Stimulated activated CD4-positive, alpha-beta T cell treated with anti-CD3 and anti-CD28 coated beads, Interleukin-2, amount 100 ng/mL, for 4 hours (primary cell): Measurements from ENCODE around the gene MRPL54.

Experiments used
- DNase-seq: peaks from one replicate; pipeline ENCODE4 v3.0.0-alpha.2; 2020; ENCODE audit warnings: low read depth

The MRPL54 gene

GRCh38 chr19:3785938-3786824, 23.7 kb downstream of the MRPL54 start, which contains the start of gene MATK:
Gene MATK (minus strand): TSS chr19:3786381. CDS start chr19:3785135, 1,246 bp downstream.
- DNase-seq = peak; percentile 41

- DNase-seq = no peak
Observed at GRCh38 chr19:3788996-3789778, 26.7 kb downstream of the MRPL54 start.

- DNase-seq = no peak
Observed at GRCh38 chr19:3790209-3790734, 27.8 kb downstream of the MRPL54 start.

- DNase-seq = no peak
Observed at GRCh38 chr19:3790941-3791340, 28.5 kb downstream of the MRPL54 start.

- no peak for DNase-seq
Observed at GRCh38 chr19:3792114-3792513, 29.6 kb downstream of the MRPL54 start.

DNA sequence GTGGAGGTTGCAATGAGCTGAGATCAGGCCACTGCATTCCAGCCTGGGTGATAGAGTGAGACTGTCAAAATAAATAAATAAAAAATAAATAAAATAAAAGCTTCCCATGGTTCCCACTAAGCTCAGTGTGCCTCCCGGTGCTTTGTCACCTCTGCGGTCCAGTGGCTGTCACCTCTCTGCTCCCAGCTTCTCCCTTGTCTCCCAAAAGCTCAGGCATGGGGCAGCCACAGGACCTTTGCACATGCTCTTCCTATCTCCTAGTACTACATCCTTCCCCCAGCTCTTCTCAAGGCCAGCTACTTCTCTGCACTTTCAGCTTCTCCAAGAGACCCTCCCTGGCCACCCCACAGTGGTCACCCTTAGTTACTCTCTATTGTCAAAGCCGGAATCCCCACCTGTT, 31.3 kb downstream of the MRPL54 start:
- DNase-seq = no peak

GRCh38 chr19:3796358-3796757, 33.9 kb downstream of the MRPL54 start:
- no peak for DNase-seq

DNA sequence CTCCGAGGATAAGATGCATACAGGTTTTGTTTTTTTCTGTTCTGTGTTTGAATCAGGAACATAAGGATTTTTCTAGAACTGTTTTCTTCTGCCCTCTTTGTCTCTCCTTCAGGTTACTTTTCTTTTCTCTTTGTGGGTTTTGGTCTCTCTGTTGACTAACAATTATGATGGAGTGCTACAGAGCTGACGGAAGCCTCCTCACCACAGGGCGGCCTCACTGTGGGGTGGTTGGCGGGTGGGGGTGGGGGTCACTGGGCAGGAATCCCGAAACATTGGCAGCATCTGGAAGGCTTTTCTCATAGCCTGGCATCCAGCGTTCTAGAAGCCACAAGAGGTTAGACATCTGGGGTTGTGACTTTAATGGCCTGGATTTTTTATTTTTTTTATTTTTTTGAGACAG, 35.7 kb downstream of the MRPL54 start:
- DNase-seq = no peak

GRCh38 chr19:3800996-3801395, 38.5 kb downstream of the MRPL54 start:
- DNase-seq = no peak

DNA sequence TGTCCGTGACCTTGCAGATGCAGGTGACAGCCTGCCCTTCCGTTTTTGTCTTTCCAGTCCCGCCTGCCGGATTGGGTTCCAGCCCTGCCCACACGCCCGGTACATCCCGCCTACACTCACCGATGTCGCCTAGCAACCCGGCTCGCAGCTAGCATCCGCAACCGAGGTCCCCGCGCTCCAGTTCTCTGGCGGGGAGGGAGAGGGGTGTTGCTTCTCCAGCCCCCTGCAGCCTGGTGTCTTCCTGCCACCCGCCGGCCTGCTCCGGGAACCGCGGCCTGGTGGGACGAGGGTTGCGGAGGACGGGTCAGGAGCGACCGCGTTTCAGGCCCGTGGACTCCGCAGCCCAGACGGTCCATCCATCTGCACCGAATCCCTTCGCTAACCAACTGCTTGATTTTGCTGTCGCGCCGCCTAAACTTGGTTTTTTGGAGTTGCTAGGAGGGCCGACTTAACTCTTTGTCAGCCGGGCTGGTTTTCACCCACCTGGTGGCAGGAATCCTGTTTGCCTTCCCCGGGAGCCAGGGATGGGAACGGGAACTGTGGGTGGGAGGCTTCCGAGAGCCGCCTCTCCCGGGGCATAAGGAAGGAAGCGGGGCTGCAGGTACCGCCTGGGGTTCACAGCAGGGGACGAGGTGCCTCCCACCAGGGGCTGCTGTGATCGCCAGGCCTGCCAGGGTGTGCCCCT, 39.1 kb downstream of the MRPL54 start:
- peak; percentile 55 for DNase-seq

GRCh38 chr19:3803114-3803888, 40.8 kb downstream of the MRPL54 start:
- DNase-seq = no peak

DNA sequence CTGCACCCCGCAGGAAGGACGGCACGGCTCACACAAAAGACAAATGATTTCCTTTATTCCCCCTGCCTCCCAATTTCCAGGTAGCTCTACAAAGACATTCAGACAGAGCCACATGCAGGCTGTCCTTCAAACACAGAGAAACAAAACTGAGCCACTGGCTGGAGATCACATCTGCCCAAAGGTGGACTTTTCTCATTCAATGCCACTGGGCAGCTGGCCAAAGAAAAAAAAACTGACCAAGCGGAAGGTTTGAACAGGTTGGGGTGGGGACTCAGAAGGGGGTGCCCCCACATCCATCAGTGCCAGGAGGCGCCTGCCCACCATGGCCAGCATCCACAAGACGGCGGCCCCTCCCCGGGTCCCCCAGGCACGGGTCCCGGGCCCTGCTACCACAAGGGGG, 41.5 kb downstream of the MRPL54 start:
- DNase-seq = no peak

DNA sequence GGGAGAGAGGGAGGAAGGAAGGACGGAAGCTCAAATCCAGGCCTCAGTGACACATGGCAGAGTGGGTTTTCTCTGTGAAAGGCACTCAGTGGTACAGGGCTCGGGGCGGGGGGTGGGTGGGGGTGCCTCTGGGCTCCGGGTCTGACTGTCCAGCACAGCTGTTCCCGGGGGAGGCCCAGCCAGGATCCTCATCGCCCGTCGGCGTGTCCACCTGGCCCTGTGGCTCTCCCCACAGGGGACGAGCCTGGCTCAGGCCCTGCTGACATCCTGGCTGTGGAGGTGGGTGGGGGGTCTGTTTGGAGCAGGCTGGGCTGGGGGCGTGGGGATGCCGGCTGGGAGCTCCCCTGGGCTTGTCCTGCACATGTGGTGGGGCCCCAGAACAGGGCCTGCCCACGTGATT, 41.9 kb downstream of the MRPL54 start:
- no peak for DNase-seq

- DNase-seq = no peak
Observed at GRCh38 chr19:3805859-3806258, 43.4 kb downstream of the MRPL54 start.

GRCh38 chr19:3807131-3807480, 44.6 kb downstream of the MRPL54 start:
- no peak for DNase-seq

DNA sequence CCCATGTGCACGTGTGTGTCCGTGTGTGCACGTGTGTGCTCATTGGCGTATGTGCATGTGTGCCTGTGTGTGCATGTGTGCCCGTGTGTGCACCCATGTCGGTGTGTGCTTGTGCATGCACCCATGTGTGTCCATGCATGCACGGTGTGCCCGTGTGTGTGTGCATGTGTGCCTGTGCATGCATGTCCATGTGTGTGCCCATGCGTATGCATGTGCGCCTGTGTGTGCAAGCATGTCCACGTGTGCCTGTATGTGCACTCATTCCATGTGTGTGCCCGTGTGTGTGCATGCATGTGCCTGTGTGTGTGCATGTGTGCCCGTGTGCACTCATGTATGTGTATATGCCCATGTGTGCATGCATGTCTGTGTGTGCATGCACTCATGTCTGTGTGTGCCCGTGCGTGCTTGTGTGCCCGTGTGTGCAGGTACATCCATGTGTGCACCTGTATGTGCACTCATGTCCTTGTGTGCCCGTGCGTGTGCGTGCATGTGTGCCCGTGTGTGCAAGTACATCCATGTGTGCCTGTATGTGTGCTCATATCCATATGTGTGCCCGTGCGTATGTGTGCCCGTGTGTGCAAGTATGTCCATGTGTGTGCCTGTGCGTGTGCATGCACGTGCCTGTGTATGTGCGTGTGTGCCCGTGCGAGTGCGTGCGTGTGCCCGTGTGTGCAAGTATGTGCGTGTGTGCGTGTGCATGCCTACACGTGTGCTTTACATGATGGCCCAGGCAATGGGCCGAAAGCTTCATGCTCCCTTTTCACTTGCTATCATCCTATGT, 45.3 kb downstream of the MRPL54 start:
- no peak for DNase-seq

- DNase-seq = no peak
Observed at GRCh38 chr19:3808420-3809143, 46.1 kb downstream of the MRPL54 start.

- no peak for DNase-seq
Observed at GRCh38 chr19:3809881-3810707, 47.6 kb downstream of the MRPL54 start.

DNA sequence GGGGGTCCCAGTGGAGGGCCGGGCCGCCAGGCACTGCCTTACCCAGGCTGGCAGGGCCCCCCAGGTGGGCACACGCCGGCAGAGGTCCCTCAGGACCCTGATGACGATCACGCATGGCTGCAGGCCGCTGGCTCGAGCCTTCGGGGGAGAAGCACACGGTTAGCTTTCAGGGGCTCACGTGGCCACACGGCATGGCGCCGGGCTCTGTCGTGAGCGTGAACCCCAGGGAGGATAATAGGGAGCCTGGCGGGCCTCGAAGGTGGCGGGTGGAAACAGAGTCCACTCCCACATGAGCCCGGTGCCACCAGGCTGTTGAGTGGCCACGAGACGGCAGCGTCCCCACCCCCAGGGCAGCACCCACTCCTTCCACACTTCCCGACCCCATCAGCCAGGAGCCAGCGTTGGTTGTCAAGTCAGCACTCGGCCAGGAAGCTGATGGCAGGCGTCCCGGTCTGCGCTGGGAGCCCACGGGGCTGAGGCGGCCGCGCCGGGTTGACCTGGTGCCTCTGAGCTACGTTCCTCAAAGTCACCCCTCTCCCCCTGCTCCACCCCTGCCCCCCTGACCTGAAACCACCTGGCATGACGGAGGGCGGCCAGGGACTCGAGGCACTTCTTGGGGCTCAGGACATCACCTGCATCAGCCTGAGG, 48.4 kb downstream of the MRPL54 start:
- no peak for DNase-seq
